HepG2 (cell line): ENCODE data around the gene TLR9. TPM values are rescaled to one million over a fixed set of nuclear protein-coding genes. Genes with fewer than 3 reads are reported as not detected.

ENCODE experiments used
- AHR ChIP-seq: IDR thresholded peaks from 2 replicates; pipeline ENCODE4 v1.6.1; 2018; ENCODE audit warnings: missing genetic modification reagents, missing compliant biosample characterization
- BRD4 ChIP-seq: sonication (generic); formaldehyde crosslinking; IDR thresholded peaks from 2 replicates; pipeline ENCODE4 v1.4.0; 2020; ENCODE audit warnings: missing genetic modification reagents
- CHD2 ChIP-seq: IDR thresholded peaks from 2 replicates; pipeline ENCODE4 v1.6.1; 2011; ENCODE audit warnings: low read depth, low read length, improper control_type of control experiment
- DNMT1 ChIP-seq: sonication (generic); formaldehyde crosslinking; IDR thresholded peaks from 2 replicates; pipeline ENCODE4 v1.5.1; 2020; ENCODE audit warnings: mild to moderate bottlenecking, missing genetic modification reagents
- DZIP1 ChIP-seq: sonication (generic); formaldehyde crosslinking; IDR thresholded peaks from 2 replicates; pipeline ENCODE4 v1.5.0; 2020; ENCODE audit warnings: mild to moderate bottlenecking, missing genetic modification reagents
- GTF2F1 ChIP-seq: fragments of 150-350 bp; IDR thresholded peaks from 2 replicates; pipeline ENCODE4 v1.6.1; 2014; ENCODE audit warnings: low read length
- MAZ ChIP-seq, 2 experiments: sonication (generic) in 1 of 2; formaldehyde crosslinking in 1 of 2; IDR thresholded peaks; 2 replicates each; pipeline versions ENCODE4 v1.5.0 to v1.6.1; 2012 to 2020; ENCODE audit warnings: low read depth in 2 of 2, mild to moderate bottlenecking in 2 of 2, borderline replicate concordance in 1 of 2, improper control_type of control experiment in 1 of 2, low read length in 1 of 2, missing genetic modification reagents in 1 of 2, moderate library complexity in 1 of 2
- MLLT10 ChIP-seq: sonication (generic); formaldehyde crosslinking; IDR thresholded peaks from 2 replicates; pipeline ENCODE4 v1.4.0; 2020; ENCODE audit warnings: missing genetic modification reagents
- NFKBIZ ChIP-seq: IDR thresholded peaks from 2 replicates; pipeline ENCODE4 v1.6.1; 2018; ENCODE audit warnings: missing genetic modification reagents, missing compliant biosample characterization
- RNF2 ChIP-seq: fragments of 450-650 bp; conservative IDR thresholded peaks from 2 replicates; pipeline ENCODE4 v1.6.1; 2016; ENCODE audit warnings: low read depth
- RXRA ChIP-seq: sonication (generic); formaldehyde crosslinking; IDR thresholded peaks from 2 replicates; pipeline ENCODE4 v1.5.1; 2020; ENCODE audit warnings: missing genetic modification reagents
- SALL1 ChIP-seq: sonication (generic); formaldehyde crosslinking; IDR thresholded peaks from 2 replicates; pipeline ENCODE4 v1.8.0; 2022; ENCODE audit warnings: mild to moderate bottlenecking, missing genetic modification reagents
- SATB2 ChIP-seq: sonication (generic); formaldehyde crosslinking; IDR thresholded peaks from 2 replicates; pipeline ENCODE4 v1.5.0; 2020; ENCODE audit warnings: missing genetic modification reagents
- TAF1 ChIP-seq: sonication (generic); formaldehyde crosslinking; IDR thresholded peaks from 2 replicates; pipeline ENCODE4 v1.4.0; 2020; ENCODE audit warnings: missing genetic modification reagents
- ZNF121 ChIP-seq: sonication (generic); formaldehyde crosslinking; IDR thresholded peaks from 2 replicates; pipeline ENCODE4 v1.5.0; 2020; ENCODE audit warnings: mild to moderate bottlenecking, missing genetic modification reagents
- ZNF124 ChIP-seq: sonication (generic); formaldehyde crosslinking; IDR thresholded peaks from 2 replicates; pipeline ENCODE4 v1.4.0; 2020; ENCODE audit warnings: missing genetic modification reagents
- ZNF337 ChIP-seq: sonication (generic); formaldehyde crosslinking; IDR thresholded peaks from 2 replicates; pipeline ENCODE4 v1.5.1; 2020; ENCODE audit warnings: missing genetic modification reagents, low read depth, mild to moderate bottlenecking, borderline replicate concordance
- ZNF605 ChIP-seq: sonication (generic); formaldehyde crosslinking; IDR thresholded peaks from 2 replicates; pipeline ENCODE4 v1.8.0; 2022; ENCODE audit warnings: mild to moderate bottlenecking, missing genetic modification reagents
- ZNF652 ChIP-seq: IDR thresholded peaks from 2 replicates; pipeline ENCODE4 v1.6.1; 2016; ENCODE audit warnings: low read depth, borderline replicate concordance
- ZNF720 ChIP-seq: sonication (generic); formaldehyde crosslinking; IDR thresholded peaks from 2 replicates; pipeline ENCODE4 v1.4.0; 2020; ENCODE audit warnings: missing genetic modification reagents
- ZNF780A ChIP-seq: sonication (generic); formaldehyde crosslinking; IDR thresholded peaks from 2 replicates; pipeline ENCODE4 v1.8.0; 2022; ENCODE audit warnings: mild to moderate bottlenecking, missing genetic modification reagents, moderate library complexity
- ZNF782 ChIP-seq: sonication (generic); formaldehyde crosslinking; IDR thresholded peaks from 2 replicates; pipeline ENCODE4 v1.4.0; 2020; ENCODE audit warnings: missing genetic modification reagents, mild to moderate bottlenecking, borderline replicate concordance
- ZNF784 ChIP-seq: sonication (generic); formaldehyde crosslinking; IDR thresholded peaks from 2 replicates; pipeline ENCODE4 v1.5.1; 2020; ENCODE audit warnings: missing genetic modification reagents, mild to moderate bottlenecking, borderline replicate concordance
- ZSCAN30 ChIP-seq: sonication (generic); formaldehyde crosslinking; IDR thresholded peaks from 2 replicates; pipeline ENCODE4 v1.5.0; 2020; ENCODE audit warnings: mild to moderate bottlenecking, missing genetic modification reagents
- polyA plus RNA-seq, 8 experiments: library from polyadenylated mRNA; depleted of rRNA in 3 of 8; stranded (reverse) in 7 of 8; unstranded in 1 of 8; fragments of >200 nt; fragmentation: Illumina TruSeq in 4 of 8; extraction: Trizol in 4 of 8; gene quantifications; 2 replicates each; pipeline versions ENCODE4 v1.2.1 to v1.2.3, GENCODE V29; 2011 to 2016; ENCODE audit warnings: low read depth in 4 of 8, missing spikeins in 1 of 8, mixed read lengths in 1 of 8; ENCODE audit not compliant: insufficient read depth in 1 of 8
- total RNA-seq, 5 experiments: library from RNA; depleted of rRNA; stranded (reverse); fragments of >200 nt; fragmentation: Illumina TruSeq; extraction: Trizol; gene quantifications; 2 replicates each; pipeline ENCODE4 v1.2.3, GENCODE V29; 2016; ENCODE audit warnings: low read depth in 1 of 5
- TF ChIP-seq, protein P1 (sequence below): sonication (generic); formaldehyde crosslinking; IDR thresholded peaks from 2 replicates; pipeline ENCODE4 v1.5.0; 2020; ENCODE audit warnings: mild to moderate bottlenecking, missing genetic modification reagents, borderline replicate concordance

Gene TLR9
- total and polyA plus RNA-seq, 2 of the 13 experiments (the other 11 are each of a cell fraction or from before 2014, with no cell fraction given), result not detected

DNA sequence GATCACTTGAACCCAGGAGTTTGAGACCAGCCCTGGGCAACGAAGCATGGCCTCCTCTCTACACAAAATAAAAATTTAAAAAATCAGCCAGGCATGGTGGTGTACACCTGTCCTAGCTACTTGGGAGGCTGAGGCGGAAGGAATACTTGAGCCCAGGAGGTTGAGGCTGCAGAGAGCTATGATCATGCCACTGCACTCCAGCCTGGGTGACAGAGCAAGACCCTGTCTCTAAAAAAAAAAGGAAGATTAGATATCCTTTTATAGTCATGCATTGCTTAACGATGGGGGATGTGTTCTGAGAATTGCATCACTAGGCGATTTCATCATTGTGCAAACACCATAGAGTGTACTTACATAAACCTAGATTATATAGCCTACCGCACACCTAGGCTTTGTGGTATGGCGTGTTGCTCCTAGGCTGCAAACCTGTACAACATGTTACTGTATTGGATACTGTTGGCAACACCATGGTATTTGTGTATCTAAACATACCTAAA is 14.8 kb downstream of the TLR9 start (continued):
- TF ChIP-seq ZNF784 (CRISPR knock-in tag) (peak; percentile 78; the same call in 1 of the 2 replicates), GTF2F1 (no peak), ZNF782 (CRISPR knock-in tag) (no peak), SATB2 (CRISPR knock-in tag) (no peak), MLLT10 (CRISPR knock-in tag) (no peak), DNMT1 (CRISPR knock-in tag) (no peak), MAZ (IDR thresholded peaks at IDR 0.05; ENCODE audit: borderline replicate concordance, low read depth, low read length) (no peak), MAZ (CRISPR knock-in tag; IDR thresholded peaks at IDR 0.05; ENCODE audit: low read depth) (0 out of 2 replicates have a peak, but pooled peaks have one; percentile 21), DZIP1 (CRISPR knock-in tag) (no peak), BRD4 (CRISPR knock-in tag) (no peak), NFKBIZ (CRISPR knock-in tag) (peak; percentile 93), ZNF652 (CRISPR knock-in tag) (peak; percentile 14; the same call in 1 of the 2 replicates), ZNF121 (CRISPR knock-in tag) (no peak), ZNF605 (0 out of 2 replicates have a peak, but pooled peaks have one; percentile 55), SALL1 (CRISPR knock-in tag) (peak; percentile 80), RXRA (CRISPR knock-in tag) (no peak; the same call in 1 of the 2 replicates), ZNF337 (CRISPR knock-in tag) (0 out of 2 replicates have a peak, but pooled peaks have one; percentile 57), AHR (no peak), CHD2 (no peak), ZNF720 (CRISPR knock-in tag) (no peak), ZSCAN30 (CRISPR knock-in tag) (no peak), TAF1 (no peak), RNF2 (no peak), ZNF124 (peak; percentile 55; the same call in 1 of the 2 replicates), ZNF780A (CRISPR knock-in tag) (no peak)
- TF ChIP-seq, protein P1, sequence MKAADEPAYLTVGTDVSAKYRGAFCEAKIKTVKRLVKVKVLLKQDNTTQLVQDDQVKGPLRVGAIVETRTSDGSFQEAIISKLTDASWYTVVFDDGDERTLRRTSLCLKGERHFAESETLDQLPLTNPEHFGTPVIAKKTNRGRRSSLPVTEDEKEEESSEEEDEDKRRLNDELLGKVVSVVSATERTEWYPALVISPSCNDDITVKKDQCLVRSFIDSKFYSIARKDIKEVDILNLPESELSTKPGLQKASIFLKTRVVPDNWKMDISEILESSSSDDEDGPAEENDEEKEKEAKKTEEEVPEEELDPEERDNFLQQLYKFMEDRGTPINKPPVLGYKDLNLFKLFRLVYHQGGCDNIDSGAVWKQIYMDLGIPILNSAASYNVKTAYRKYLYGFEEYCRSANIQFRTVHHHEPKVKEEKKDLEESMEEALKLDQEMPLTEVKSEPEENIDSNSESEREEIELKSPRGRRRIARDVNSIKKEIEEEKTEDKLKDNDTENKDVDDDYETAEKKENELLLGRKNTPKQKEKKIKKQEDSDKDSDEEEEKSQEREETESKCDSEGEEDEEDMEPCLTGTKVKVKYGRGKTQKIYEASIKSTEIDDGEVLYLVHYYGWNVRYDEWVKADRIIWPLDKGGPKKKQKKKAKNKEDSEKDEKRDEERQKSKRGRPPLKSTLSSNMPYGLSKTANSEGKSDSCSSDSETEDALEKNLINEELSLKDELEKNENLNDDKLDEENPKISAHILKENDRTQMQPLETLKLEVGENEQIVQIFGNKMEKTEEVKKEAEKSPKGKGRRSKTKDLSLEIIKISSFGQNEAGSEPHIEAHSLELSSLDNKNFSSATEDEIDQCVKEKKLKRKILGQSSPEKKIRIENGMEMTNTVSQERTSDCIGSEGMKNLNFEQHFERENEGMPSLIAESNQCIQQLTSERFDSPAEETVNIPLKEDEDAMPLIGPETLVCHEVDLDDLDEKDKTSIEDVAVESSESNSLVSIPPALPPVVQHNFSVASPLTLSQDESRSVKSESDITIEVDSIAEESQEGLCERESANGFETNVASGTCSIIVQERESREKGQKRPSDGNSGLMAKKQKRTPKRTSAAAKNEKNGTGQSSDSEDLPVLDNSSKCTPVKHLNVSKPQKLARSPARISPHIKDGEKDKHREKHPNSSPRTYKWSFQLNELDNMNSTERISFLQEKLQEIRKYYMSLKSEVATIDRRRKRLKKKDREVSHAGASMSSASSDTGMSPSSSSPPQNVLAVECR, result peak; percentile 53; the same call in 1 of the 2 replicates
